ENCODE data around the gene NUP43. TPM values are rescaled to one million over a fixed set of nuclear protein-coding genes. Genes with fewer than 3 reads are reported as not detected.

The NUP43 gene
- total RNA-seq, 2 donors from 2014 or later: 8.6 to 22.8 TPM

DNA sequence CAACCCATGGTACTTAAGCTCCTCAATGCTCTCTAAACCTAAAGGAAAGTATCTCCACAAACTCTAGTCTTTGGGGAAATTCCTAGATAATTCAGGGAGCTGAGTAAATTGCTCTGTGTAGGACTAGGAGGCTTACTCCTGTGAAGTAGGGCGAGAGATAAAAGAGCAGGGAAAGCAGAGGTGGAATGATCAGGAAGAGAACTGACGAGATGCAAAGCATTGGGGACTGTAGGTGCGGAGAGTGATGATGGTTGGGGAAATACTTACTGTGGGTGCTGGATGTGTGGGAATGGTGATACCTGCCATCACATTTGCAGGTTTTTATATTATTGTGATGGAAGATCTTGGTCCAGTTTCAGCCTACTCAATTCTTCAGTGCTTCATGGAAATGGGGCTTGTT, 26.8 kb downstream of the NUP43 start:
- intact Hi-C loops (cut with DNase I): no loop called here
- no peak overlapping the region for H3K4me3 ChIP-seq
- 97 to 98% methylated on average over 3 of the region's 3 CpGs for WGBS, 2 donors

DNA sequence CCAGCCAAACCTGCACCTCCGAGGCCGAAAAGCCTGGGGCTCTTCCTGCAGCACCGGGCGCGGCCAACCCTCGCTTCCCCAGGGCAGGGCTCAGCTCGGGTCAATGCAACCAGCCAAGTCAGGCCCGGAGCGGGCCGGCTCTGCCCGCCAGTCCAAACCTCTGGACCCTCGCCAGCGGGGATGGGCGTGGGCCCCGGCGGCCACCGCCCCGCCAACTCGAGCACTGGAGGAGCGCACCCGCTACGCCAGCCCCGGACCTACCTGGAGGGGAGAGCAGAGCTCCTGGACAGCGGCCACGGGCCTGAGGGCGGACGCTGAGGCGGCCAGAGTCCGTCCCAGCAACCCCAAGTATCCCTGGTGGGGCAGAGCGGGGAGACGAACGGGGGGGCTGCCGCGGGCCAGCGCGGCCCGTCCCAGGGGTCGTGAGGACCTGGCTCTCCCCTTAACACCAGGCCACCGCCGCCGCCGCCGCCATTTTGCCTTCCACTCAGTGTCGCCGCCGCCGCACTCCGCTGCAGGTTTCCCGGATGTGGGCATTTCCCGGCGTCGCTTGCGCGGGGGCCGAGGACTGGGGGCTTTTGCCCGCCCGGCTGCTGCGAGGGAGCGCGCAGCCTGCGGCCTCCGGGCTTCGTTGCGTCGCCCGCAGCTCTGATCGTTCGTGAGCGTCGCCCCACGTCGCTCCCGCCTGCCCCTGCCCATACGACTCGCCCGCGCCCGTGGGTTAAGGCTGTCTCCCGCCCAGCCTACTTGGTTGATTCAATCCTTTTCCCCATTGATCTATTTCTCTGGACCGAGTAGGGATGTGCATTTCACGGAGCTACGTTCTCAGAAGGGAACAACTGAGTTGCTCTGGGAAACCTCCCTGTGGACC, 28.5 kb downstream of the NUP43 start, which contains the start of gene LATS1:
TSS of gene LATS1 (minus strand) at position 514 of the 871 bp plus-strand sequence. CDS start 15,975 bp downstream, outside the sequence.
- peak; percentile 93 for ATAC-seq
- DNase-seq: peak; percentile 93 to 95 (median 94)
- peak within 1 kb of the TSS; percentile 50 to 86 for H3K4me3 ChIP-seq
- no peaks in the 10 kb centered on the region for H3K36me3 ChIP-seq (replicated peaks in 1 of 2; ENCODE audit: insufficient read depth in 1 of 2, low read depth in 2 of 2)
- peaks cover 23% of the 10 kb centered on the region for H3K4me1 ChIP-seq
- H3K9me3 ChIP-seq: no peaks in the 10 kb centered on the region
- H3K27me3 ChIP-seq: no peaks in the 10 kb centered on the region
- intact Hi-C loops (cut with DNase I): no loop called here
- 0% methylated on average over 5 to 80 of the region's 82 CpGs for WGBS, 2 donors
- H3K27ac ChIP-seq: peak within 1 kb of the TSS; percentile 96 to 100 (median 99)
- TF ChIP-seq POLR2A (IDR thresholded peaks at IDR 0.05): peak; percentile 88 to 92 (median 91)
- TF ChIP-seq, protein P1, sequence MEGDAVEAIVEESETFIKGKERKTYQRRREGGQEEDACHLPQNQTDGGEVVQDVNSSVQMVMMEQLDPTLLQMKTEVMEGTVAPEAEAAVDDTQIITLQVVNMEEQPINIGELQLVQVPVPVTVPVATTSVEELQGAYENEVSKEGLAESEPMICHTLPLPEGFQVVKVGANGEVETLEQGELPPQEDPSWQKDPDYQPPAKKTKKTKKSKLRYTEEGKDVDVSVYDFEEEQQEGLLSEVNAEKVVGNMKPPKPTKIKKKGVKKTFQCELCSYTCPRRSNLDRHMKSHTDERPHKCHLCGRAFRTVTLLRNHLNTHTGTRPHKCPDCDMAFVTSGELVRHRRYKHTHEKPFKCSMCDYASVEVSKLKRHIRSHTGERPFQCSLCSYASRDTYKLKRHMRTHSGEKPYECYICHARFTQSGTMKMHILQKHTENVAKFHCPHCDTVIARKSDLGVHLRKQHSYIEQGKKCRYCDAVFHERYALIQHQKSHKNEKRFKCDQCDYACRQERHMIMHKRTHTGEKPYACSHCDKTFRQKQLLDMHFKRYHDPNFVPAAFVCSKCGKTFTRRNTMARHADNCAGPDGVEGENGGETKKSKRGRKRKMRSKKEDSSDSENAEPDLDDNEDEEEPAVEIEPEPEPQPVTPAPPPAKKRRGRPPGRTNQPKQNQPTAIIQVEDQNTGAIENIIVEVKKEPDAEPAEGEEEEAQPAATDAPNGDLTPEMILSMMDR (IDR thresholded peaks at IDR 0.05): no peak

More for the DNA sequence above, 26.8 kb downstream of the NUP43 start:
- no peaks in the 10 kb centered on the region for H3K9me3 ChIP-seq
- H3K27ac ChIP-seq: no peak overlapping the region
- ATAC-seq (no peak), DNase-seq (no peak)
- H3K4me1 ChIP-seq: peaks cover 28% of the 10 kb centered on the region
- no peak for TF ChIP-seq POLR2A (IDR thresholded peaks at IDR 0.05)
- TF ChIP-seq, protein P1 (IDR thresholded peaks at IDR 0.05): no peak
- H3K27me3 ChIP-seq: no peaks in the 10 kb centered on the region
- H3K36me3 ChIP-seq (replicated peaks in 1 of 2; ENCODE audit: insufficient read depth in 1 of 2, low read depth in 2 of 2): no peaks in the 10 kb centered on the region

DNA sequence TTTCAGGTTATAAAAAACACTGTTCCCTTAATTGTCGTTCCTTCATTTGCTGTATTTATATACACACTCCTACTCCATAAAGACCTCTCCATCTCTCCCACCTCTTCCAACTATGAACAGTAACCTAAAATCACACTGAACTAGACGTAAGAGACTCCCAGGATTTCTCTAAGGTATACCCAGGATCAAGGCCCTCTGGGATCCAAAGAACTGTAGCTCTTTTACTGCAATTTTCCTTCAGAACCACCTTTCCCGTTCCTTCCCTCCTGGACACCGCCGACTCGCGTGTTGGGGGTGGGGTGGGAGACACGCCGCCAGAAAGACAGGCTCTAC, 29.1 kb downstream of the NUP43 start:
- TF ChIP-seq, protein P1 (IDR thresholded peaks at IDR 0.05): no peak
- TF ChIP-seq POLR2A (IDR thresholded peaks at IDR 0.05): no peak
- 0% methylated on average over 9 of the region's 9 CpGs for WGBS, 2 donors
- no peak for ATAC-seq
- Histone ChIP-seq H3K27ac (peak overlapping the region; percentile 96 to 100 (median 99)), H3K27me3 (no peaks in the 10 kb centered on the region), H3K9me3 (no peaks in the 10 kb centered on the region), H3K4me3 (peak overlapping the region; percentile 50 to 86), H3K4me1 (peaks cover 23% of the 10 kb centered on the region), H3K36me3 (replicated peaks in 1 of 2; ENCODE audit: insufficient read depth in 1 of 2, low read depth in 2 of 2) (no peaks in the 10 kb centered on the region)
- DNase-seq: no peak
- intact Hi-C loops (cut with DNase I): no loop called here

DNA sequence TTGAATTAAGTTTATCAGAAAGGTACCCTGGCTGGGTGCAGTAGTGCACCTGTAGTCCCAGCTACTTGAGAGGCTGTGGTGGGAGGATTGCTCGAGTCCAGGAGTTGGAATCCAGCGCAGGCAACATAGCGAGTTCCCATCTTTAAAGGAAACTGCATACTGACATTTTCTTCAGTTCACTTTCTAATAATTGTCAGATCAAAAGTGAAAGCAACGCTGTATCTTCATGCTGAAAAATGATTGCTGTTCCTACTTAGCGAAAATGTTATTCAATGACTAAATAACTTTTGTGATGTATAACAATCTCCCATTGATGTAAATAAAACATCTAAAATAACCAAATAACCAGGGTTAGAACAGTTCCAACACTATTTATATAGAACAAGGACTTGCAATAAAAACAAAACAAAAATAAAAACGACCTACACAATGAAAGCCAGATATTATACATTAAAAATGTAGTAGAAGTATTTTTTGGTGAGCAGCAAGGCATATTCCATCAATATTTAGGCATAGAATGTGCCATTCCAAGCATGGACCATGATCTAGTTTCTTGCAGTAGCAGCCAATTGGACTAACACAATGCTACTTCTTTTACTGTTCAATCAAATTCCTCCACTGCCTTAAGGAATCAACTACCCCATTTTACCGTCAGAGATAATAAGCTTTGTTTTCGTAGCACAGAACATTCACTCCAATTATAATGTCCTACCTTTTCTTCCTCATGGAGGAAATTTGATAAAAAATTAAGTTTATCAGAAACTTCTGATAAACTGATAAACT, 30.0 kb downstream of the NUP43 start:
- Histone ChIP-seq H3K27me3 (no peaks in the 10 kb centered on the region), H3K9me3 (no peaks in the 10 kb centered on the region), H3K4me3 (peak overlapping the region in 1 of 2 donors; percentile 86), H3K4me1 (peaks cover 23% of the 10 kb centered on the region), H3K36me3 (replicated peaks in 1 of 2; ENCODE audit: insufficient read depth in 1 of 2, low read depth in 2 of 2) (no peaks in the 10 kb centered on the region), H3K27ac (peak overlapping the region in 2 of 4 donors; percentile 47 to 100)
- TF ChIP-seq, protein P1 (IDR thresholded peaks at IDR 0.05): no peak
- TF ChIP-seq POLR2A (IDR thresholded peaks at IDR 0.05): no peak
- intact Hi-C loops (cut with DNase I): no loop called here
- WGBS, 2 donors: 13 to 20% methylated on average over 8 of the region's 8 CpGs
- DNase-seq: no peak
- no peak for ATAC-seq
